Activated B cell treated with CpG ODN at 0.5 μM for 24 hours (primary cell): ENCODE results near the gene CMPK1. TPM values are rescaled to one million over a fixed set of nuclear protein-coding genes. Genes with fewer than 3 reads are reported as not detected.

Source experiments
- ATAC-seq: fragments of 200-7000 bp; cut with Tn5 transposase; one replicate; pipeline ENCODE4 v1.10.0; 2021; ENCODE audit warnings: low read depth, mild to moderate bottlenecking, moderate library complexity
- CTCF ChIA-PET: fragments of 350-600 bp; sonication (Branson Sonifier 250); formaldehyde crosslinking; loops from one replicate; lab custom pipeline; 2021; ENCODE audit warnings: antibody characterized with exemption; lab: Charles Lee
- POLR2A ChIA-PET: fragments of 350-600 bp; sonication (Branson Sonifier 250); formaldehyde crosslinking; loops from one replicate; lab custom pipeline; 2021; ENCODE audit warnings: antibody characterized with exemption; lab: Charles Lee
- DNase-seq: peaks from one replicate; pipeline ENCODE4 v3.0.0; 2022
- H3K27ac Mint-ChIP-seq: one replicate; pipeline ENCODE4 v1.8.0; 2020; ENCODE audit warnings: mixed read lengths
- H3K27me3 Mint-ChIP-seq: one replicate; pipeline ENCODE4 v1.8.0; 2021; ENCODE audit warnings: mixed read lengths
- H3K36me3 Mint-ChIP-seq: one replicate; pipeline ENCODE4 v1.8.0; 2021; ENCODE audit warnings: low read depth, mixed read lengths
- H3K4me1 Mint-ChIP-seq: one replicate; pipeline ENCODE4 v1.8.0; 2021; ENCODE audit warnings: mixed read lengths
- H3K4me3 Mint-ChIP-seq: one replicate; pipeline ENCODE4 v1.8.0; 2020; ENCODE audit warnings: mild to moderate bottlenecking, mixed read lengths
- H3K9me3 Mint-ChIP-seq: one replicate; pipeline ENCODE4 v1.8.0; 2020; ENCODE audit warnings: mixed read lengths
- intact Hi-C: fragments of 100-400 bp; cut with micrococcal nuclease; formaldehyde crosslinking; loops from one replicate; pipeline ENCODE4 v1.15.1; 2024
- total RNA-seq: library from RNA; stranded (reverse); gene quantifications from 2 replicates; pipeline ENCODE4 v1.2.3, GENCODE V29; 2022
- TF ChIP-seq, protein P1 (sequence below): fragments of 200-600 bp; IDR thresholded peaks from one replicate; pipeline ENCODE4 v1.8.0; 2022; ENCODE audit warnings: antibody characterized with exemption, mild to moderate bottlenecking

Gene CMPK1
- total RNA-seq, 1 donor from 2014 or later: 97.1 TPM

DNA sequence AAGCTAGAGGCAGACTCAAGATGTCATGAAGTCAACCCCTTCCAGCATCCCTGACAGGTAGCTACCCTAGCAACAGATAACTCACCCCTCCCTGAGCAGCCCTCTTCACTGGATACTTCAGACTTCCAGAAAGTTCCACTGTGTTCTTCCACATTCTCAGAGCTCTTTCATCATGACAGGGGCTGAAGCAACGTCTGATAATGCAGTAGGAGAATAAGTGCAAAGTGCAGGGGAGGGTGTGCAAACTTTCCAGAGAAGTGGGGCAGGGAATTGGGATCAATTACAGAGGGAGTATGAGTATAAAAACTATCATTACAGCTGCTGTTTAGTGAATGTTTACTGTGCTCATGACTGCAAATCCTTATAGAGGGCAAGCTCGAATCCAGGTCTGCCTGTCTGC lies 56.1 kb downstream of the CMPK1 start:
- intact Hi-C loops: no loop called here
- Mint-ChIP-seq H3K27ac (no peak overlapping the region), H3K27me3 (peaks cover 20% of the 10 kb centered on the region)

GRCh38 chr1:47390843-47391242 lies 57.3 kb downstream of the CMPK1 start:
- TF ChIP-seq, protein P1, sequence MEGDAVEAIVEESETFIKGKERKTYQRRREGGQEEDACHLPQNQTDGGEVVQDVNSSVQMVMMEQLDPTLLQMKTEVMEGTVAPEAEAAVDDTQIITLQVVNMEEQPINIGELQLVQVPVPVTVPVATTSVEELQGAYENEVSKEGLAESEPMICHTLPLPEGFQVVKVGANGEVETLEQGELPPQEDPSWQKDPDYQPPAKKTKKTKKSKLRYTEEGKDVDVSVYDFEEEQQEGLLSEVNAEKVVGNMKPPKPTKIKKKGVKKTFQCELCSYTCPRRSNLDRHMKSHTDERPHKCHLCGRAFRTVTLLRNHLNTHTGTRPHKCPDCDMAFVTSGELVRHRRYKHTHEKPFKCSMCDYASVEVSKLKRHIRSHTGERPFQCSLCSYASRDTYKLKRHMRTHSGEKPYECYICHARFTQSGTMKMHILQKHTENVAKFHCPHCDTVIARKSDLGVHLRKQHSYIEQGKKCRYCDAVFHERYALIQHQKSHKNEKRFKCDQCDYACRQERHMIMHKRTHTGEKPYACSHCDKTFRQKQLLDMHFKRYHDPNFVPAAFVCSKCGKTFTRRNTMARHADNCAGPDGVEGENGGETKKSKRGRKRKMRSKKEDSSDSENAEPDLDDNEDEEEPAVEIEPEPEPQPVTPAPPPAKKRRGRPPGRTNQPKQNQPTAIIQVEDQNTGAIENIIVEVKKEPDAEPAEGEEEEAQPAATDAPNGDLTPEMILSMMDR: no peak
- Mint-ChIP-seq H3K27me3 (peaks cover 20% of the 10 kb centered on the region), H3K9me3 (no peaks in the 10 kb centered on the region), H3K4me1 (no peaks in the 10 kb centered on the region), H3K27ac (no peak overlapping the region), H3K4me3 (no peak overlapping the region), H3K36me3 (no peaks in the 10 kb centered on the region)
- DNase-seq (no peak), ATAC-seq (no peak)
- intact Hi-C loops: no loop called here
- ChIA-PET CTCF (interaction anchor here (5.2 kb wide), 1 partner anchor 335 kb away, joined by 42 read pairs; no protein-coding TSS in a partner anchor), POLR2A (interaction anchor here (0.6 kb wide), 2 partner anchors 9 to 26 kb away, joined by 3 to 4 read pairs; no protein-coding TSS in a partner anchor)

More for the DNA sequence above, 56.1 kb downstream of the CMPK1 start:
- Mint-ChIP-seq H3K36me3 (no peaks in the 10 kb centered on the region), H3K4me1 (no peaks in the 10 kb centered on the region), H3K4me3 (no peak overlapping the region), H3K9me3 (no peaks in the 10 kb centered on the region)
- ATAC-seq (no peak), DNase-seq (no peak)
- ChIA-PET POLR2A (interaction anchor here (0.6 kb wide), 1 partner anchor 118 kb away, joined by 3 read pairs; no protein-coding TSS in a partner anchor), CTCF (interaction anchor here (1.3 to 5.2 kb wide), 4 partner anchors 9 to 364 kb away, joined by 3 to 42 read pairs (median 7); no protein-coding TSS in a partner anchor)
- TF ChIP-seq, protein P1: no peak

DNA sequence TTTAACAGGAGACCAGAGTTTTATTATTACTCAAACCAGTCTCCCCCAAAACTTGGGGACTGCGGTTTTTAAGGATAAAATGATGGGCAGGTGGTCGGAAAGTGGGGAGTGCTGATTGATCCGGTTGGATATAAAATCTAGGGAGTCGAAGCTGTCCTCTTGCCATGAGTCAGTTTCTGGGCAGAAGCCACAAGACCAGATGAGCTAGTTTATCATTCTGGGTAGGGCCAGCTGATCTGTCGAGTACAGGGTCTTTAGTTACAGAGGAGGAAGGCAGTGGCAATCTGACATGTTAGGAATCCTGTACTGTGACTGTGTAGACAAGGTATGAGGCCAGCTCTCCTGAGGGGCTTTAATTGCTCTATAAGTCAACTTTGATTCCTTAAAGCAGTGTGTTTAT lies 59.6 kb downstream of the CMPK1 start:
- intact Hi-C loops: no loop called here
- no peak overlapping the region for H3K27ac Mint-ChIP-seq
- no peaks in the 10 kb centered on the region for H3K4me1 Mint-ChIP-seq

GRCh38 chr1:47395433-47395832 lies 61.8 kb downstream of the CMPK1 start:
- no peak for ATAC-seq
- TF ChIP-seq, protein P1: no peak
- DNase-seq: no peak
- no peaks in the 10 kb centered on the region for H3K36me3 Mint-ChIP-seq
- no peak overlapping the region for H3K27ac Mint-ChIP-seq
- no peak overlapping the region for H3K4me3 Mint-ChIP-seq
- H3K4me1 Mint-ChIP-seq: peaks cover 4% of the 10 kb centered on the region
- CTCF ChIA-PET: no interaction called here
- no peaks in the 10 kb centered on the region for H3K9me3 Mint-ChIP-seq
- intact Hi-C loops: no loop called here
- H3K27me3 Mint-ChIP-seq: peaks cover 30% of the 10 kb centered on the region
- POLR2A ChIA-PET: no interaction called here

More for the DNA sequence above, 59.6 kb downstream of the CMPK1 start:
- ChIA-PET POLR2A (no interaction called here), CTCF (no interaction called here)
- no peaks in the 10 kb centered on the region for H3K9me3 Mint-ChIP-seq
- peaks cover 30% of the 10 kb centered on the region for H3K27me3 Mint-ChIP-seq
- TF ChIP-seq, protein P1: no peak
- no peak for ATAC-seq
- H3K4me3 Mint-ChIP-seq: no peak overlapping the region
- no peaks in the 10 kb centered on the region for H3K36me3 Mint-ChIP-seq
- DNase-seq: no peak

GRCh38 chr1:47396671-47397196 lies 63.1 kb downstream of the CMPK1 start:
- Mint-ChIP-seq H3K27ac (no peak overlapping the region), H3K27me3 (peaks cover 31% of the 10 kb centered on the region), H3K4me1 (peaks cover 4% of the 10 kb centered on the region), H3K9me3 (no peaks in the 10 kb centered on the region), H3K36me3 (no peaks in the 10 kb centered on the region), H3K4me3 (no peak overlapping the region)
- TF ChIP-seq, protein P1: no peak
- ChIA-PET POLR2A (no interaction called here), CTCF (no interaction called here)
- ATAC-seq (no peak), DNase-seq (no peak)
- intact Hi-C loops: no loop called here
